B cell (primary cell): Measurements from ENCODE around the gene LRRC8E. TPM values are rescaled to one million over a fixed set of nuclear protein-coding genes. Genes with fewer than 3 reads are reported as not detected.

Source experiments
- ATAC-seq: fragments of 200-7000 bp; cut with Tn5 transposase; one replicate; pipeline ENCODE4 v1.10.0; 2021; ENCODE audit warnings: low read depth, mild to moderate bottlenecking, moderate number of reproducible peaks, moderate library complexity
- CTCF ChIA-PET: fragments of 350-600 bp; sonication (Branson Sonifier 250); formaldehyde crosslinking; loops from one replicate; lab custom pipeline; 2021; ENCODE audit warnings: antibody characterized with exemption, inconsistent platforms; lab: Charles Lee
- POLR2A ChIA-PET: fragments of 350-600 bp; sonication (Branson Sonifier 250); formaldehyde crosslinking; loops from one replicate; lab custom pipeline; 2021; ENCODE audit warnings: antibody characterized with exemption; lab: Charles Lee
- DNase-seq: peaks from one replicate; pipeline ENCODE4 v3.0.0; 2013
- H2AFZ ChIP-seq: 2 replicates; pipeline ENCODE4 v1.6.1; 2012; ENCODE audit warnings: mild to moderate bottlenecking, low read depth, low read length; ENCODE audit not compliant: insufficient read depth, poor library complexity, severe bottlenecking
- H3K27ac ChIP-seq, 2 donors: 1 replicate in 1 of 2; 2 replicates in 1 of 2; pipeline ENCODE4 v1.5.1; 2012 to 2013; ENCODE audit warnings: low read length in 2 of 2, mild to moderate bottlenecking in 2 of 2, moderate library complexity in 1 of 2
- H3K27me3 ChIP-seq, 4 experiments: fragments of 200-600 bp in 1 of 4; sonication (generic) in 1 of 4; replicated peaks in 1 of 4; 1 replicate in 2 of 4; 2 replicates in 2 of 4; pipeline versions ENCODE4 v1.6.1 to v1.7.0; 2013 to 2016; ENCODE audit warnings: low read length in 3 of 4, mild to moderate bottlenecking in 2 of 4, mixed read lengths in 1 of 4, moderate library complexity in 1 of 4; ENCODE audit not compliant: insufficient read depth in 4 of 4, control insufficient read depth in 3 of 4; ENCODE audit errors: control extremely low read depth in 1 of 4
- H3K36me3 ChIP-seq, 2 experiments: replicated peaks in 1 of 2; 1 replicate in 1 of 2; 2 replicates in 1 of 2; pipeline versions ENCODE4 v1.6.1 to v1.7.1; 2013; ENCODE audit warnings: low read length in 1 of 2; ENCODE audit not compliant: insufficient read depth in 2 of 2, control insufficient read depth in 1 of 2; ENCODE audit errors: control extremely low read depth in 1 of 2, extremely low read depth in 1 of 2
- H3K4me1 ChIP-seq, 2 donors: fragments of 200-600 bp in 1 of 2; sonication (generic) in 1 of 2; 1 replicate in 1 of 2; 2 replicates in 1 of 2; pipeline versions ENCODE4 v1.5.1 to v1.6.1; 2013 to 2017; ENCODE audit warnings: low read length in 2 of 2; ENCODE audit not compliant: control insufficient read depth in 2 of 2, insufficient read depth in 2 of 2
- H3K4me2 ChIP-seq: replicated peaks from 2 replicates; pipeline ENCODE3; 2012; ENCODE audit warnings: mild to moderate bottlenecking, low read depth, low read length; ENCODE audit not compliant: poor library complexity, severe bottlenecking
- H3K4me3 ChIP-seq, 5 experiments: fragments of 200-600 bp in 1 of 5; sonication (generic) in 1 of 5; 1 replicate in 3 of 5; 2 replicates in 2 of 5; pipeline versions ENCODE4 v1.5.1 to v1.7.0; 2011 to 2016; ENCODE audit warnings: low read length in 4 of 5, mild to moderate bottlenecking in 4 of 5, low read depth in 2 of 5, control low read depth in 1 of 5, moderate library complexity in 1 of 5; ENCODE audit not compliant: insufficient read depth in 1 of 5; ENCODE audit errors: control extremely low read depth in 1 of 5, extremely low read depth in 1 of 5
- H3K79me2 ChIP-seq: fragments of 200-600 bp; sonication (generic); one replicate; pipeline ENCODE4 v1.6.0; 2016; ENCODE audit warnings: low read length; ENCODE audit not compliant: control insufficient read depth, insufficient read depth
- H3K9ac ChIP-seq: fragments of 200-600 bp; sonication (generic); 2 replicates; pipeline ENCODE4 v1.6.1; 2017; ENCODE audit warnings: mild to moderate bottlenecking, low read length, moderate library complexity
- H3K9me3 ChIP-seq, 3 donors: one replicate each; pipeline versions ENCODE4 v1.6.1 to v1.7.1; 2013; ENCODE audit warnings: low read length in 2 of 3; ENCODE audit not compliant: control insufficient read depth in 2 of 3, insufficient read depth in 1 of 3; ENCODE audit errors: control extremely low read depth in 1 of 3
- H4K20me1 ChIP-seq: 2 replicates; pipeline ENCODE4 v1.6.0; 2012; ENCODE audit warnings: mild to moderate bottlenecking, low read length; ENCODE audit not compliant: insufficient read depth, control insufficient read depth, poor library complexity, severe bottlenecking
- H3K27ac Mint-ChIP-seq: one replicate; pipeline ENCODE4 v1.8.0; 2021; ENCODE audit warnings: mixed read lengths
- H3K27me3 Mint-ChIP-seq: one replicate; pipeline ENCODE4 v1.8.0; 2021; ENCODE audit warnings: mixed read lengths
- H3K4me1 Mint-ChIP-seq: one replicate; pipeline ENCODE4 v1.8.0; 2021; ENCODE audit warnings: mixed read lengths
- H3K4me3 Mint-ChIP-seq: one replicate; pipeline ENCODE4 v1.8.0; 2021; ENCODE audit warnings: mixed read lengths
- H3K9me3 Mint-ChIP-seq: one replicate; pipeline ENCODE4 v1.8.0; 2022; ENCODE audit warnings: mixed read lengths; ENCODE audit not compliant: insufficient read depth
- CTCF ChIP-seq: fragments of 200-600 bp; IDR thresholded peaks from one replicate; pipeline ENCODE4 v1.8.0; 2022; ENCODE audit warnings: antibody characterized with exemption, mild to moderate bottlenecking
- EZH2 ChIP-seq: IDR thresholded peaks from 2 replicates; pipeline ENCODE4 v1.6.1; 2012; ENCODE audit warnings: borderline replicate concordance, low read depth, mild to moderate bottlenecking, moderate library complexity, low read length; ENCODE audit not compliant: insufficient read depth, poor library complexity, severe bottlenecking
- WGBS: methylation state at CpG from one replicate; pipeline ENCODE4 v1.1.5; 2013; ENCODE audit warnings: missing lambda C conversion rate; ENCODE audit not compliant: insufficient coverage; 5-methylcytosine and 5-hydroxymethylcytosine counted together
- intact Hi-C: fragments of 100-400 bp; cut with micrococcal nuclease; formaldehyde crosslinking; loops from one replicate; pipeline ENCODE4 v1.10.0; 2022
- polyA plus RNA-seq: library from polyadenylated mRNA; depleted of rRNA; stranded (reverse); fragments of >200 nt; gene quantifications from 2 replicates; pipeline ENCODE4 v1.2.3, GENCODE V29; 2012
- total RNA-seq, 2 donors: library from RNA; stranded (reverse); fragments of 120-200 nt in 1 of 2; gene quantifications; 1 replicate in 1 of 2; 2 replicates in 1 of 2; pipeline versions ENCODE4 v1.2.3 to v1.2.4, GENCODE V29; 2013 to 2022

The LRRC8E gene
- total and polyA plus RNA-seq, 2 donors (not counting 1 experiment from before 2014, with no cell fraction given), result not detected

GRCh38 chr19:7865262-7865911 lies 22.9 kb upstream of the LRRC8E start:
- WGBS, result 39% methylated on average over 10 of the region's 10 CpGs
- no peak overlapping the region for H3K4me3 ChIP-seq
- DNase-seq, result peak; percentile 31

More at GRCh38 chr19:7865262-7865911, 22.9 kb upstream of the LRRC8E start:
- Histone ChIP-seq H3K27me3 (peaks cover 0 to 79% (median 29%) of the 10 kb centered on the region in 4 experiments), H3K4me2 (no peak overlapping the region), H3K9me3 (peaks cover 0 to 50% (median 0%) of the 10 kb centered on the region in 3 donors), H4K20me1 (peaks cover 6% of the 10 kb centered on the region), H3K9ac (no peak overlapping the region), H3K4me1 (peaks cover 42 to 46% of the 10 kb centered on the region in 2 donors), H3K79me2 (no peaks in the 10 kb centered on the region), H3K27ac (no peak overlapping the region), H3K36me3 (no peaks in the 10 kb centered on the region), H2AFZ (no peak overlapping the region)
- no peak for ATAC-seq
- CTCF ChIA-PET, result no interaction called here
- peaks cover 26% of the 10 kb centered on the region for H3K27me3 Mint-ChIP-seq
- H3K9me3 Mint-ChIP-seq, result no peaks in the 10 kb centered on the region
- no peak overlapping the region for H3K27ac Mint-ChIP-seq
- no peak for TF ChIP-seq EZH2
- no peak for TF ChIP-seq CTCF
- H3K4me3 Mint-ChIP-seq, result peak overlapping the region; percentile 18
- intact Hi-C loops, result no loop called here
- peaks cover 24% of the 10 kb centered on the region for H3K4me1 Mint-ChIP-seq
- POLR2A ChIA-PET, result interaction anchor here (0.7 kb wide), 1 partner anchor 50 kb away, joined by 3 read pairs; no protein-coding TSS in a partner anchor
